Upper lobe of left lung (tissue), 4 donors: ENCODE measurements around the gene AVP.

Experiments
- CTCF ChIP-seq, 6 experiments: fragments of 450-650 bp in 4 of 6; fragments of 200-600 bp in 2 of 6; sonication (generic) in 2 of 6; IDR thresholded peaks; one replicate each; pipeline ENCODE4 v1.5.1; 2016 to 2019; ENCODE audit warnings: antibody characterized with exemption in 6 of 6
- POLR2A ChIP-seq, 4 donors: fragments of 450-650 bp; IDR thresholded peaks; one replicate each; pipeline ENCODE4 v1.5.1; 2016 to 2017; ENCODE audit warnings: antibody characterized with exemption in 4 of 4, mild to moderate bottlenecking in 2 of 4
- POLR2AphosphoS5 ChIP-seq, 2 donors: sonication (generic); formaldehyde crosslinking; IDR thresholded peaks; one replicate each; pipeline ENCODE4 v1.5.1; 2017; ENCODE audit warnings: antibody characterized with exemption in 2 of 2

GRCh38 chr20:3101251-3101650, 16.7 kb upstream of the AVP start:
- TF ChIP-seq POLR2A (IDR thresholded peaks at IDR 0.05) = no peak
- TF ChIP-seq CTCF (IDR thresholded peaks at IDR 0.05) = no peak
- no peak for TF ChIP-seq POLR2AphosphoS5 (IDR thresholded peaks at IDR 0.05)
